K562 (cell line): Measurements from ENCODE around the gene NACC1. TPM values are rescaled to one million over a fixed set of nuclear protein-coding genes. Genes with fewer than 3 reads are reported as not detected.

Source experiments
- ARID4B ChIP-seq: sonication (generic); formaldehyde crosslinking; IDR thresholded peaks from 2 replicates; pipeline ENCODE4 v1.8.0; 2022; ENCODE audit warnings: mild to moderate bottlenecking, missing genetic modification reagents
- DPF2 ChIP-seq: fragments of 450-650 bp; IDR thresholded peaks from 2 replicates; pipeline ENCODE4 v1.6.1; 2016
- GATA2 ChIP-seq: sonication (generic); formaldehyde crosslinking; IDR thresholded peaks from 2 replicates; pipeline ENCODE4 v1.4.0; 2020; ENCODE audit warnings: mild to moderate bottlenecking, missing genetic modification reagents
- HES1 ChIP-seq: fragments of 450-650 bp; IDR thresholded peaks from 2 replicates; pipeline ENCODE4 v1.6.1; 2016; ENCODE audit warnings: low read depth, mild to moderate bottlenecking, moderate library complexity
- MGA ChIP-seq: fragments of 450-650 bp; IDR thresholded peaks from 2 replicates; pipeline ENCODE4 v1.6.1; 2016; ENCODE audit warnings: mild to moderate bottlenecking, moderate library complexity
- SRSF1 ChIP-seq: fragments of 200-400 bp; formaldehyde crosslinking; IDR thresholded peaks from 2 replicates; pipeline ENCODE4 v1.6.1; 2017; ENCODE audit warnings: mild to moderate bottlenecking, low read depth, low read length, moderate library complexity
- YY1 ChIP-seq, 3 experiments: IDR thresholded peaks; 2 replicates each; pipeline ENCODE4 v1.6.1; 2011; ENCODE audit warnings: low read length in 2 of 3, mild to moderate bottlenecking in 2 of 3, moderate library complexity in 2 of 3, borderline replicate concordance in 1 of 3, control low read depth in 1 of 3, low read depth in 1 of 3; ENCODE audit not compliant: insufficient read depth in 3 of 3, insufficient replicate concordance in 2 of 3, control insufficient read depth in 1 of 3, insufficient read length in 1 of 3; ENCODE audit errors: extremely low read depth in 1 of 3
- ZNF253 ChIP-seq: fragments of 250-450 bp; sonication (Bioruptor Pico); conservative IDR thresholded peaks from 2 replicates; pipeline ENCODE4 v1.6.1; 2021; ENCODE audit warnings: mild to moderate bottlenecking
- ZNF436 ChIP-seq: fragments of 250-450, 450-650 bp; sonication (Bioruptor Pico); formaldehyde crosslinking; IDR thresholded peaks from 2 replicates; pipeline ENCODE4 v1.7.0; 2020; ENCODE audit warnings: mild to moderate bottlenecking
- ZNF695 ChIP-seq: fragments of 450-650 bp; formaldehyde crosslinking; IDR thresholded peaks from 2 replicates; pipeline ENCODE4 v1.4.0; 2020; ENCODE audit warnings: mild to moderate bottlenecking, moderate library complexity
- polyA plus RNA-seq, 8 experiments: library from polyadenylated mRNA; depleted of rRNA in 4 of 8; stranded (reverse) in 5 of 8; unstranded in 3 of 8; fragments of >200 nt; fragmentation: Nextera tagmentation in 2 of 8; fragmentation: Illumina TruSeq in 1 of 8; extraction: Ambion mirVana in 2 of 8; extraction: Trizol in 1 of 8; gene quantifications; 2 replicates each; pipeline versions ENCODE4 v1.2.1 to v1.2.3, GENCODE V29; 2011 to 2014; ENCODE audit warnings: inconsistent platforms in 1 of 8, missing spikeins in 1 of 8
- total RNA-seq, 7 experiments: library from RNA; depleted of rRNA in 6 of 7; stranded (reverse); fragments of >200 nt in 6 of 7; fragmentation: Illumina TruSeq in 2 of 7; extraction: Trizol in 2 of 7; gene quantifications; 2 replicates each; pipeline versions ENCODE4 v1.2.1 to v1.2.3, GENCODE V29; 2011 to 2021; ENCODE audit warnings: low replicate concordance in 1 of 7

The NACC1 gene
- total and polyA plus RNA-seq, 9 of the 15 experiments (the other 6 are each of a cell fraction or from before 2014, with no cell fraction given): 0.04 to 96.6 (median 25.8) TPM

- TF ChIP-seq YY1 (IDR thresholded peaks at IDR 0.05; ENCODE audit: borderline replicate concordance in 1 of 3, control insufficient read depth in 1 of 3, extremely low read depth in 1 of 3, insufficient read depth in 3 of 3, insufficient read length in 1 of 3, insufficient replicate concordance in 2 of 3, low read depth in 1 of 3, low read length in 2 of 3): peak; percentile 40 to 87 (median 77)
- 0 out of 2 replicates have a peak, but pooled peaks have one; percentile 77 for TF ChIP-seq ARID4B (CRISPR knock-in tag)
- TF ChIP-seq MGA: peak; percentile 34; the same call in 1 of the 2 replicates
- TF ChIP-seq ZNF253 (CRISPR knock-in tag): no peak
- peak; percentile 92; the same call in 1 of the 2 replicates for TF ChIP-seq SRSF1
- TF ChIP-seq HES1: no peak
- TF ChIP-seq ZNF436: peak; percentile 52; the same call in 1 of the 2 replicates
- TF ChIP-seq ZNF695: no peak
- TF ChIP-seq DPF2: no peak
- no peak for TF ChIP-seq GATA2 (CRISPR knock-in tag)
Measured at GRCh38 chr19:13152974-13153568, 35.0 kb downstream of the NACC1 start (continued).
